NCI-H1694 (cell line): ENCODE measurements around the gene BPHL.
"Not testable (repeated sequence)": the region's sequence is repeated elsewhere in the genome, so short reads cannot be mapped to it uniquely, and the experiment has no call there.

Experiments
- DNase-seq: peaks from one replicate; lab custom pipeline; 2025; lab: John Stamatoyannopoulos, UW

BPHL gene

GRCh38 chr6:3122823-3123182 lies 4.3 kb downstream of the BPHL start:
- no peak for DNase-seq

GRCh38 chr6:3124667-3125066 lies 6.2 kb downstream of the BPHL start:
- no peak for DNase-seq

GRCh38 chr6:3125815-3126214 lies 7.3 kb downstream of the BPHL start:
- DNase-seq = no peak

GRCh38 chr6:3128356-3129108 lies 10.0 kb downstream of the BPHL start:
- no peak for DNase-seq

DNA sequence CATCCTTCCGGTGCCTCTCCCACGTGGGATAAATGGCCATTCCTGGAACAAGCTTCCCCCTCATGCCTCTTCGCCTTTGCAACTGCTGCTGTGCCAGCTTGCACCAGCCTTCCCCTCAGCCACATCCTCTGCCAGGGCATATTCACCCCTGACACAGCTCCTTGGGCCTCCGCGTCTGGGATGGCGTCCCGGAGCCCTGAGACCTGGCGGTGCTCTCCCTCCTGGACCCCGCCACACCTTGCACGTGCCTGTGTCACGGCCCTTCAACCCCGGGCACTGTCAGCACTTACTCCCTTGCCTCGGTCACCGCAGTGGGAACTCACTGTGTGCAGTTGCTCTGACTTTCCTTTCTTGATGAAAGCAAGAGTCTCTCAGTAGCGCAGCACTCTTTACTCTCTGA lies 13.2 kb downstream of the BPHL start:
- no peak for DNase-seq

DNA sequence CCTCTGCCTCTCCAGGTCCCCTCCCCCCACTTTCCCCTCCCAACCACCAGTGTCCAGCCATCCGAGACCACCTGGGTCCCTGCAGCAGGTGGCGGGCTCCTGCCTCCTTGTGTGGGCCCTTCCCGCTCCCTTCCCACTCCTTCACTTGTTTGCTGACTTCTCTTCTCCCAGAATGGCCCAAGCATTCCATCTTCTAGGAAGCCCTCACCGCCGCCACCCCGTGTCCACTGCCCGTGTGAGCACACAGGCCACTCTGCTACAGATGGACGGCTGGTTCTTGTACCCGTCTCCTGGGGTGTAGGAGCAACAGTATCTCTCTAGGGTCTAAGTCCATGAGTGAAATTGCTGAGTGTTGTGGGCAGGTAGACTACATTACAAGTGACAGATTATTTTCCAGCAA lies 15.0 kb downstream of the BPHL start:
- no peak for DNase-seq

DNA sequence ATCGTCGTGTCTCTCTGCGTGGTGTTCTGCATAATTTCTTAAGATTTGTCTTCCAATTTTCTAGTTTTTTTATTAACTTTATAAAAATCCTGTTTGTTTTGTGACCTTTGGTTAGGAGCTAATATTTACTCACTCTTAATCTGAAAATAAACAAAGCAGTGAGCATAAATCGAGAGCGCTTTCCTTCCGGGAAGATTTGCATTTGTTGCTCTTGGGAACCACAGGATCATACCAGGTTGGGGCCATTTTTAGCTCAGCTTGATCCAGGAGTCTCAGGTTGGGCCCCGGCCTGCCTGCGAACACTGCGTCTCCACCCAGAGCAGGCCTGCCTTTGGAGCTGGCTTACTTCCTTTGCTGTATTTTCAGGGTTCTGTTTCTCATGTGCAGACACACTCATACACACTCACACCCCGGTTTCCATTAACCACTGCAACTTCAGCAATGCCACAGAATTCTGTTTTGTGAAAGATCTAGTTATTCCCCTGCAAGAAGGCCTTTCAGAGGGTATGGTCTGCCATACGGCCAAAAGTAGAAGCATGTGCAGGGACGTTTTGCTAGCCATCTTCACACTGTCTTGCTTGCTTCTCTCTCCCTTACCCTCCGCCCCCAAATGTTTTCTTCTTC lies 17.3 kb downstream of the BPHL start:
- no peak for DNase-seq

DNA sequence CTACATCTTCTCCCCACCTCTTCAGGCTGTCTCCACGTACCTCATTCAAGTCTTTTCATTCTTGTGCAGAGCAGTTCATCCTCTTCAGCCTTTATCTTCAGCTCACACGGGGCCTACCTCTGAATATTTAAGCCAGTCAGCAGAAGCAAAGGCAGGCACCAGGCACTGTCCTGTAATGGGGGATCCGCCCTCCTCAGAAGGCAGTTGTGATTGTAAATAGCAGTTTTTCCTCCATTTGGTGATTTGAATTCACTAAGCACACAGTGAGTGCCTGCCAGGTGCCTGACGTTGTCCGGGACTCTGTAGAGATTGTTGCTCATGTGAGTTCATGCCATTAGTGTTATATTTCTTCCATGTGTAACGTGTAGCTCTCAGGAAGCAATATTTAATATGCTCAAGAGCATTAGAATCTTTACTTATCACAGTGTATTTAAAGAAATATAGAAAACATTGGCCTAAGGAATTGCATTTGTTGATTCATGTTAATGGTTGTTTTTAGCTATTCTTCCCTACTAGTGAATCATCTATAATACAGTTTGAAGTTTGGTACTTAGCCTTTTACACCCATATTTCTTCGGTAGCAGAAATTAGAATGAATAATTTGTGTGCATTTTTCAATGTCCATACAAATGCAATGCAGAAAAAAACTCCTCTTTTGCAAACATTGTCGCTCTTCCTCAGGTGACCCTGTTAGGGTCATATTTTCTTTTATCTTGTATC lies 17.9 kb downstream of the BPHL start:
- DNase-seq = no peak

GRCh38 chr6:3137057-3137777 lies 18.7 kb downstream of the BPHL start:
- DNase-seq = no peak

DNA sequence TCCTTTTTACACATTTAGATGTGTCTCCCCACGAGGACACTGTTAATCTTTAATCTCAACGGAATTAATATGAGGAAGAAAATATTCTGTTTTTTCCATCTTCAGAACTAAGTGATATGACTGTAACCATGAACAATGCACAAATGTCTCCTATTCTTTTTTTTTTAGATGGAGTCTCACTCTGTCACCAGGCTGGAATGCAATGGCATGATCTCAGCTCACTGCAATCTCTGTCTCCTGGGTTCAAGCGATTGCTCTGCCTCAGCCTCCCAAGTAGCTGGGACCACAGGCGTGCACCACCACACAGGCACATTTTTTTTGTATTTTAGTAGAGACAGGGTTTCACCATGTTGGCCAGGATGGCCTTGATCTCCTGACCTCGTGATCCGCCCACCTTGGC lies 19.4 kb downstream of the BPHL start:
- not testable (repeated sequence) for DNase-seq

- DNase-seq = no peak
Measured at GRCh38 chr6:3138341-3138740, 19.8 kb downstream of the BPHL start.

DNA sequence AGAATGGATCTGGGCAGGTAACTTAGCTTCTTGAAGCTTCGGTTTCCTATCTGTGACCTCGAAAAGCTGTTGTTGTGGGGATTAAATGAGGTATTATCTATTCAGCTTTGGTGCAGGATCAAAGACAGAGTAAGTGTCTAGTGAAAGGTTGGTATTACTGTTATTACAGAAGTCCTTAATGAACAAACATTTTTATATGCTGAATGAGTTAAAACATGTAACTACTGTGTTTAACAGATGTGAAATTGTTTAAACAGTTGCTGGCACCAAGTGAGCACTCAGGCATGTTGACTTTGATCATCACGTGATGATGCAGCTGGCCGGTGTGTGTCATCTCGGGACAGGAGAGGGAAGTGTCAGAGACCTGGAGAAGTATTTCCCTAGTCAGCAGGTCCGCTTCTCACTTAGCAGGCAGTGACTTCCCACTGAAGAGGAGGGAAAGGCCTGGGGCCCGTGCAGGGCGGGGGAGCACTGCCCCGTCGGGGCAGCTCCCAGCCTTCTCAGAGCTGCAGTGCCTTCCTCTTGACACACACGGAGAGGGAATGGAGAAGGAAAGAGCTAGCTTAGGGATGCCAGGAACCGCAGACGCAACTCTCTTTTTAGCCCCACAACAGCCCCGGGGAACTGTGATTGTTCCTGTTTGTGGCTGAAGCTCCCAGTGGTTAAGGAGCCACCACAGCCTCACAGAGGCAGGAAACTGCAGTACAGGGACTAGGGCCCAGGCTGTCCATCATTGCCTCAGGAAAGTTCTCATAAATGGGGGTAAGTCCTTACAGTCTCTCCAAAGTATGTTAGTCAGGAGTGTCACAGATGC lies 20.8 kb downstream of the BPHL start:
- peak; percentile 51 for DNase-seq

GRCh38 chr6:3140201-3140600 lies 21.7 kb downstream of the BPHL start:
- no peak for DNase-seq

GRCh38 chr6:3142536-3142935 lies 24.0 kb downstream of the BPHL start:
- DNase-seq = no peak

DNA sequence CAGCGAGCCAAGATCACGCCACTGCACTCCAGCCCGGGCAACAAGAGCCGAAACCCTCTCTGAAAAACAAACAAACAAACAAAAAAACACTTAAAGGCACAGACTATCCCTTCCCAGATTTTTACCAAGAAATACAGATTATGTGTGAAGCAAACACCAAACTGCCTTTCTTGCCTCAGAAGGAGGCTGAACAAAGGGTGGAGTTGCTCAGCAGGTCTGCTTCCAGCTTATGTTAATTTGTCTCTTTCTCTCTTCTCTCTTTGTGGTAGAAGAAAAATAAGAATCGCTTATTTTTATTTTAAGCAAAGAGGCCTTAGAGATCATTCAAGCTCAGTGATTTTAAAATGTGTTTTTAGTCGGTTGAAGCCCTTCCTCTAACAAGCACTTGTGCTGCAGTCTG lies 24.6 kb downstream of the BPHL start:
- no peak for DNase-seq

DNA sequence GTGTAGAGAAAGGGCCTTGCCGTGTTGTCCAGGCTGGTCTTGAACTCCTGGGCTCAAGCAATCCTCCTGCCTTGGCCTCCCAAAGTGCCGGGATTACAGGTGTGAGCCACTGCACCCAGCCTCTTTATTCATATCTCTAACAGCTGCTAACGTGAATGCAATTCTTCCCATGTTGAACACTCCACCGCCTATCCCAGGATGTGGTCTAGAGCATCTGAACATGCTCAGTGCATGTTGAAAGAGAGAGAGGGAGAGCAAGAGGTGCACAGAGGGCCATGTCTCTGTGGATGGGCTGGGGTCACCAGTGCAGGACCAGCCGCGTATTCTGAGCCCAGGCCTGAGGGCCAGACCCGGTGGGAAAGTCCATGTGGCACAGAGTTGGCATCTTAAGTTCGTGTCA lies 26.1 kb downstream of the BPHL start:
- DNase-seq = no peak

DNA sequence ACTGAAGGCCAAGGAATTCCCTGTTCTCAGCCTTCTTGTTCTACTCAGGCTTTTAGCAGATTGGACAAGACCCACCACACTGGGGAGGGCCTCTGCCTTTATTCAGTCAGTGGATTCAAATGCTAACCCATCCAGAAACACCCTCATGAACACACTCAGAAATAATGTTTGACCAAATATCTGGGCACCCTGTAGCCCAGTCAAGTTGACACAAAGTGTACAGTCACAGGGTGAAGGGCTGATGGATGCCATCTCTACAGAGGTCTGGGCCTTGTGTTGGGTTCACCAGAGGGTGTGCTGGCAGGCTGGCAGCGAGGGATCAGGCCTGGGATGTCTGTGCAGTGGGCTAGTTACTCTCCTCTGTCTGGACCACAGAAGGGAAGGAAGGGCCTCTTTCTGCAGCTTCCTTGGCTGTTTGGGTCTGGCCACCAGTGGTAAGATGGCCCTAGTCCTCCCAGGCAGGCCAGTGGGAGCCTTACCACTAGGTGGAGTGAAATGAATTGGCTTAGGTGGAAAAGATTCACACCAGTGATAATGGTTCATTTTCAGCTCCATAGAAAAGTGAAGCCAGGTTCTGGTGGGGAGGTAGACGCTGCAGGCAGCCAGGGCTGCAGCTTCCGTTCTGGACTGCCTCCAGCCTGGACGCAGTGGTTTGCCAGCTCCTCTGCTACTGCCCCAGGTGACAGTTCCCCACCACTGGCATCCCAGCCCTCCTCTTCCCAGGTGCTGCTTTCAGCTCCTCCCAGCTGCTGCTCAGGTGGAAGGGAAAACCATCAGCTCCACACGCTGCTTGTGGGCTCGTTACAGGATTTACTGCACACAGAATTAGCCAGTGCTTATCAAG lies 29.6 kb downstream of the BPHL start:
- no peak for DNase-seq

- DNase-seq = peak; percentile 64
Measured at GRCh38 chr6:3151691-3152090, 33.2 kb downstream of the BPHL start.

- no peak for DNase-seq
Measured at GRCh38 chr6:3152689-3153088, 34.2 kb downstream of the BPHL start.

GRCh38 chr6:3155416-3155815 lies 36.9 kb downstream of the BPHL start:
- DNase-seq = not testable (repeated sequence)
